ENCODE data around the gene APH1A. TPM values are rescaled to one million over a fixed set of nuclear protein-coding genes. Genes with fewer than 3 reads are reported as not detected.
"Not testable (repeated sequence)": the region's sequence is repeated elsewhere in the genome, so short reads cannot be mapped to it uniquely, and the experiment has no call there.

APH1A gene
- polyA plus RNA-seq, 3 donors = 83.7 to 134 (median 83.9) TPM

DNA sequence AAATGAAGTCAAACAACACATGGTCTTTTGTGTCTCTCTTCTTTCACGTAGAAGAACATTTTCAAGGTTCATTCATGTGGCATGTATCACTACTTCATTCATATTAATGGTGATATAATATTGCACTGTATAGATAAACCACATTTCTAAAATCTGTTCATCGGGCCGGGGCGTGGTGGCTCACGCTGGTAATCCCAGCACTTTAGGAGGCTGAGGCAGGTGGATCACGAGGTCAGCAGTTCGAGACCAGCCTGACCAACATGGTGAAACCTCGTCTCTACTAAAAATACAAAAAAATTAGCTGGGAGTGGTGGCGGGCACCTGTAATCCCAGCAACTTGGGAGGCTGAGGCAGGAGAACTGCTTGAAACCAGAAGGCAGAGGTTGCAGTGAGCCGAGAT is 40.6 kb downstream of the APH1A start:
- H3K9me3 Mint-ChIP-seq; intact Hi-C loops (cut with micrococcal nuclease); DNase-seq; H2AFZ ChIP-seq (ENCODE audit: insufficient read depth, low read depth, low read length, poor library complexity, severe bottlenecking); H3K4me3 ChIP-seq (replicated peaks in 1 of 3; ENCODE audit: low read depth in 2 of 3, low read length in 3 of 3); H3K27me3 Mint-ChIP-seq (ENCODE audit: low read depth in 3 of 3); H3K27me3 ChIP-seq (ENCODE audit: control insufficient read depth in 2 of 2, insufficient read depth in 2 of 2, low read length in 2 of 2); H3K27ac Mint-ChIP-seq; H3K9ac ChIP-seq (ENCODE audit: insufficient read depth, low read length, poor library complexity, severe bottlenecking); H4K20me1 ChIP-seq (ENCODE audit: insufficient read depth, low read length); H3K4me3 Mint-ChIP-seq; H3K27ac ChIP-seq (ENCODE audit: low read depth in 1 of 2, low read length in 2 of 2); H3K9me3 ChIP-seq (replicated peaks in 1 of 2; ENCODE audit: control insufficient read depth in 1 of 2, insufficient read depth in 1 of 2, low read length in 2 of 2); H3K4me2 ChIP-seq (replicated peaks; ENCODE audit: extremely low read depth, low read length, poor library complexity, severe bottlenecking): not testable (repeated sequence)
- H3K36me3 ChIP-seq (replicated peaks in 1 of 2; ENCODE audit: control insufficient read depth in 1 of 2, insufficient read depth in 2 of 2, low read length in 2 of 2) = peaks cover 36 to 43% of the 10 kb centered on the region in 2 donors
- peaks cover 14% of the 10 kb centered on the region in 2 donors for H3K4me1 ChIP-seq (ENCODE audit: control insufficient read depth in 1 of 2, insufficient read depth in 2 of 2, low read length in 2 of 2)
- H3K79me2 ChIP-seq (ENCODE audit: insufficient read depth, low read length) = peaks cover 75% of the 10 kb centered on the region
- Mint-ChIP-seq H3K36me3 (peaks cover 49 to 66% of the 10 kb centered on the region in 2 donors), H3K4me1 (peaks cover 19% of the 10 kb centered on the region)
- 90% methylated on average over 2 of the region's 10 CpGs for WGBS (ENCODE audit: insufficient coverage)

DNA sequence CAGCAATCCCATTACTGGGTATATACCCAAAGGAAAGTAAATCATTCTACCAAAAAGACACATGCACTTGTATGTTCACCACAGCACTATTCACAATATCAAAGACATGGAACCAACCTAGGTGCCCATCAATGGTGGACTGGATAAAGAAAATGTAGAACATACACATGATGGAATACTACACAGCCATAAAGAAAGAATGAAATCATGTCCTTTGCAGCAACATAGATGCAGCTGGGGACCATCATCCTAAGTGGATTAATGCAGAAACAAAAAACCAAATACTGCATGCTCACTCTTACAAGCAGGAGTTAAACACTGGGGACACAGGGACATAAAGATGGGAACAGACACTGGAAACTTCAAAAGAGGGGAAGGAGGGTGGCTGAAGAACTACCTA is 41.6 kb downstream of the APH1A start:
- H3K36me3 ChIP-seq (replicated peaks in 1 of 2; ENCODE audit: control insufficient read depth in 1 of 2, insufficient read depth in 2 of 2, low read length in 2 of 2) = peaks cover 39 to 43% of the 10 kb centered on the region in 2 donors
- no peak for DNase-seq
- H3K4me3 ChIP-seq (replicated peaks in 1 of 3; ENCODE audit: low read depth in 2 of 3, low read length in 3 of 3) = no peak overlapping the region
- no peak overlapping the region for H2AFZ ChIP-seq (ENCODE audit: insufficient read depth, low read depth, low read length, poor library complexity, severe bottlenecking)
- TF ChIP-seq, protein P1, sequence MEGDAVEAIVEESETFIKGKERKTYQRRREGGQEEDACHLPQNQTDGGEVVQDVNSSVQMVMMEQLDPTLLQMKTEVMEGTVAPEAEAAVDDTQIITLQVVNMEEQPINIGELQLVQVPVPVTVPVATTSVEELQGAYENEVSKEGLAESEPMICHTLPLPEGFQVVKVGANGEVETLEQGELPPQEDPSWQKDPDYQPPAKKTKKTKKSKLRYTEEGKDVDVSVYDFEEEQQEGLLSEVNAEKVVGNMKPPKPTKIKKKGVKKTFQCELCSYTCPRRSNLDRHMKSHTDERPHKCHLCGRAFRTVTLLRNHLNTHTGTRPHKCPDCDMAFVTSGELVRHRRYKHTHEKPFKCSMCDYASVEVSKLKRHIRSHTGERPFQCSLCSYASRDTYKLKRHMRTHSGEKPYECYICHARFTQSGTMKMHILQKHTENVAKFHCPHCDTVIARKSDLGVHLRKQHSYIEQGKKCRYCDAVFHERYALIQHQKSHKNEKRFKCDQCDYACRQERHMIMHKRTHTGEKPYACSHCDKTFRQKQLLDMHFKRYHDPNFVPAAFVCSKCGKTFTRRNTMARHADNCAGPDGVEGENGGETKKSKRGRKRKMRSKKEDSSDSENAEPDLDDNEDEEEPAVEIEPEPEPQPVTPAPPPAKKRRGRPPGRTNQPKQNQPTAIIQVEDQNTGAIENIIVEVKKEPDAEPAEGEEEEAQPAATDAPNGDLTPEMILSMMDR (IDR thresholded peaks at IDR 0.05) = no peak
- Mint-ChIP-seq H3K27ac (peak overlapping the region in 1 of 7 donors; percentile 18), H3K36me3 (peaks cover 52 to 70% of the 10 kb centered on the region in 2 donors), H3K9me3 (peaks cover 0 to 2% (median 0%) of the 10 kb centered on the region in 7 donors), H3K27me3 (ENCODE audit: low read depth in 3 of 3) (no peaks in the 10 kb centered on the region), H3K4me1 (peaks cover 12% of the 10 kb centered on the region), H3K4me3 (no peak overlapping the region)
- H3K27me3 ChIP-seq (ENCODE audit: control insufficient read depth in 2 of 2, insufficient read depth in 2 of 2, low read length in 2 of 2) = no peaks in the 10 kb centered on the region
- peaks cover 6% of the 10 kb centered on the region in 2 donors for H3K4me1 ChIP-seq (ENCODE audit: control insufficient read depth in 1 of 2, insufficient read depth in 2 of 2, low read length in 2 of 2)
- no peak overlapping the region for H3K27ac ChIP-seq (ENCODE audit: low read depth in 1 of 2, low read length in 2 of 2)
- no peaks in the 10 kb centered on the region for H4K20me1 ChIP-seq (ENCODE audit: insufficient read depth, low read length)
- no peaks in the 10 kb centered on the region for H3K9me3 ChIP-seq (replicated peaks in 1 of 2; ENCODE audit: control insufficient read depth in 1 of 2, insufficient read depth in 1 of 2, low read length in 2 of 2)
- H3K9ac ChIP-seq (ENCODE audit: insufficient read depth, low read length, poor library complexity, severe bottlenecking) = no peak overlapping the region
- no peak overlapping the region for H3K4me2 ChIP-seq (replicated peaks; ENCODE audit: extremely low read depth, low read length, poor library complexity, severe bottlenecking)
- peaks cover 72% of the 10 kb centered on the region for H3K79me2 ChIP-seq (ENCODE audit: insufficient read depth, low read length)
- intact Hi-C loops (cut with micrococcal nuclease) = no loop called here
